Measurements from ENCODE around the gene NOP9.

The NOP9 gene, protein sequence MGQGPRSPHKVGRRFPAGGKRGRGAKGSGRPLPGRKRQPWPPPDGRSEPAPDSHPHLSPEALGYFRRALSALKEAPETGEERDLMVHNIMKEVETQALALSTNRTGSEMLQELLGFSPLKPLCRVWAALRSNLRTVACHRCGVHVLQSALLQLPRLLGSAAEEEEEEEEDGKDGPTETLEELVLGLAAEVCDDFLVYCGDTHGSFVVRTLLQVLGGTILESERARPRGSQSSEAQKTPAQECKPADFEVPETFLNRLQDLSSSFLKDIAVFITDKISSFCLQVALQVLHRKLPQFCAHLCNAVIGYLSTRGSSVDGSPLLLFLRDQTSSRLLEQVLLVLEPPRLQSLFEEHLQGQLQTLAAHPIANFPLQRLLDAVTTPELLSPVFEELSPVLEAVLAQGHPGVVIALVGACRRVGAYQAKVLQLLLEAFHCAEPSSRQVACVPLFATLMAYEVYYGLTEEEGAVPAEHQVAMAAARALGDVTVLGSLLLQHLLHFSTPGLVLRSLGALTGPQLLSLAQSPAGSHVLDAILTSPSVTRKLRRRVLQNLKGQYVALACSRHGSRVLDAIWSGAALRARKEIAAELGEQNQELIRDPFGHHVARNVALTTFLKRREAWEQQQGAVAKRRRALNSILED

DNA sequence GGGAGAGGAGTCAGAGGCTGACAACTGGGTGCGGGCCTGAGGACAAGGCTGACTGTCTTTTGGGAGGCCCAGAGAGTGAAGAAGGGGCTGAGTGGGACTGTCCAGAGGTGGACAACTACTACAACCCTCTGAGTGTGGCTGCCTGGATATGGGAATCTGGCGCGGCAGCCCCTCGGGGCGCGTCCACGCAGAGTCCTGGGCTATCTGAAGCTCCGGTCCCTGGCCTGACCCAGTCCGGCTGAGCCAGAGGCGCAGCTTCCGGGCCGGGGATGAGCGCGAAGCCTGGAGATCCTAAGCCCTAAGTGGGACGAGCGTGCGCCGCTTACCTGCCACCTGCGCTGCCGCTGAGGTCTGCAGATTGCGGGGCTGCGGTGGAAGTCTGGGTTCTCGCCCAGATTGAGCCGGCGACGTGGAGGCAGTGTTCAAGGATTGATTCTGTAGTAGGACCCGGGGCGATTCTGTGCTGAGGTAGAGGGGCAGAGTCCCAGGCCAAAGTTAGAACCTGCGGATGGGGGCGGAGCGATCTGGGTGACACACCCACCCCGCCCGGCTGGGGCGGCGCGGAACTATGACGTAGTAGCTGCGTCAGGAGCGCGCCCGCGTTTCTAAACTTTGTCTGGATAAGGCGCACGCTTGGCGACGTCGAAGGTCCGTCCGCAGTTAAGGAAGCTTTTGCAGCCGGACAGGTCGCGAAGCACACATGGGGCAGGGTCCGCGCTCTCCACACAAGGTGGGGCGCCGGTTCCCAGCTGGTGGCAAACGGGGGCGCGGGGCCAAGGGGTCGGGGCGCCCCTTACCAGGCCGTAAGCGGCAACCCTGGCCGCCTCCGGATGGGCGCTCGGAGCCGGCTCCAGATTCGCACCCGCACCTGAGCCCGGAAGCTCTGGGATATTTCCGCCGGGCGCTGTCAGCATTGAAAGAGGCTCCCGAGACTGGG is at the start of gene NOP9, which contains the start of gene DHRS1:
NOP9 (plus strand) TSS at position 596 of the 937 bp plus-strand sequence; CDS start at position 701, 105 bp downstream.
DHRS1 (minus strand) TSS at position 526 of the 937 bp plus-strand sequence. CDS start 674 bp downstream, outside the sequence.
- peak; percentile 89 for DNase-seq (ENCODE audit: low read depth)

DNA sequence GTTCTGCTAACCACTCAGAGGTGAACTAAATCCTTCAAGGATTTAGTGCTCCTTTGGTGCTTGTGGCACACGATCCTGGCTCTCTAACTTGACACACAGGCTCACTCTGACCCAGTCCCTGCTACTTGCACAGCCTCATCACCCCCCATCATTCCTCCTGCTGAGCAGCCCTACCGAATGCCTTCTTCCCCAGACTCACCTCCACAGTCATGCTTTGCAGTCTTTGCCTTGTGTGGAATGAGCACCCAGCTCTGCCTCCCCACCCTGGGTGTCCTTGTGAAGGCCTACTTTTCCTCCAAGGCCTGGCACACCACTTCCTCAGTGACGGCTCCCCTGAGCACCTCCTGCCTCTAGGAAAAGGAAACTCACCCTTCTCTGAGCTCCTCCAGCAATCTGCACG is 49.3 kb upstream of the NOP9 start:
- DNase-seq (ENCODE audit: low read depth) = no peak

DNA sequence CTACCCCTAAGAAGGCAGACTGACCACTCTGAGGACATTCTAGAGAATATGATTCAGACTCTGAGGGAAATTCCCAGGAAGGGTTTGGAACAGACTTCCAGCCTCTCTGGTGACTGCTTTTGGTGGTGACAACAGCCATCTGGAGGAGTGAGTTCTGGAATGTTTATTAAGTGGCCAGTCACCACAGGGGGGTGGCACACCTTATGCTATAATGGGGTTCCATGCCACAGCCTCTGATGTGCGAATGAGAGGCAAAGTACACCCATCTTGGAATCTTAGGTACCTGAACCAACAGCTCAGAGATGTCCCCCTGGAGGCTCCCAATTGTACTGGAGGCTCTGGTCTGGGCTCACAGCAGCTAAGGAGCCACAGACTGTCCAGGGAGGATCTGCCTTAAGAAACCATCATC is 47.8 kb upstream of the NOP9 start:
- no peak for DNase-seq (ENCODE audit: low read depth)

DNA sequence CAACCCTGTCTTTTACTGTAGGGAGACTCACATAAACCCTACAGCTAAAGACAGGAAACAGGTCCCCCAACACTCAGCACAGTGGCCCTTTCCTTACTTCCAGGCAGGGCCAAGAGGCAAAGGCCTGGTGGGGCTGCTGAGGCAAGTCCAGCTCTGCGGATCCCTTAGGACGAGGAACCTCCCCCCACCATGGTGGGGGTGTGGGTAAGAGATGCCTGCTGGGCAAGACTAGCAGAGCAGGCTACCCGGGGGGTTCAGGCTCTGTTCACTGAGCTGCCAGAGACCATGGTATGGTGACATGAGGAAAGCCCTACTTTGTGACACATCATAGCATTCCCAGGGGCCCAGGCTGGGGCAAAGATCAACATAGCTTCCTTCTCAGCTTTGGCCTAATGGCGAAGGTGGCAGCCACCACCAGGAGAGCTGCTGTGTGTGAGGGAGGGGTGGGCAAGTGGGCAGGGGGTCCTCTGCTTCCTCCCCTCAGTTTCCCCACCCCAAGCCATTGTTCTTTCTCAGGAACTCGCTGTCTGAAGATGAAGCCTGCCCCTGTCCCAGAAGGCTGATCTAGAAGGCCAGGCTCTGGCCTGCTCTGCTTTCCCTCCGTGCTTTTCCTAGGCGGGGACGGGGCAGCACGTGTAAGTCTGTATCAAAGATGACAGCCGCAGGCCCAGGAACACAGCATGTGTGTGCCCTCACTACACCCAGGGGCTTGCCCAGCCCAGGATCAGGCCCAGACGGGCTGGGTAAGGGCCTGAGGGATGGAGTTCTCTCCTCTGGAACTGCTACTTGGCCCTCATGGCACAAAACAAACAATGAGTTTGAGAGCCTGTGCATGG is 47.1 kb upstream of the NOP9 start:
- no peak for DNase-seq (ENCODE audit: low read depth)

DNA sequence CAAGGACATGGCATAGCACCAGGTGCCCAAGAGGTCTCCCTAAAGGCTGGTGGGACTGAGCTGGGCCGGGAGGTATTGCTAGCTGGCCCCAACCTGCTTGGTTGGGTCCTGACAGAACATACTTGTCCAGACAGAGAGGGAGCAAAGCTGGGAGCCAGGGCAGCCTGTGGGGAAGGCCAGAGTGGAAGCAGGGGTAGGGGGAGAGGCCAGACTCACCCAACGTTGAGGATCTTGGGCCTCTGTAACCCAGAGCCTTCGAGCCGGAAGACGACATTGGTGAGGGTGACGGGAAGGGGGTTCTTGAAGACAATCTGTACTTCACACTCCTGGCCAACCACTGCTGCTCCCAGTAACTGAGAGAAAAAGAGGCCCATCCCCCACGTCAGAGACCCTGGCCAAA is 45.7 kb upstream of the NOP9 start:
- no peak for DNase-seq (ENCODE audit: low read depth)

DNA sequence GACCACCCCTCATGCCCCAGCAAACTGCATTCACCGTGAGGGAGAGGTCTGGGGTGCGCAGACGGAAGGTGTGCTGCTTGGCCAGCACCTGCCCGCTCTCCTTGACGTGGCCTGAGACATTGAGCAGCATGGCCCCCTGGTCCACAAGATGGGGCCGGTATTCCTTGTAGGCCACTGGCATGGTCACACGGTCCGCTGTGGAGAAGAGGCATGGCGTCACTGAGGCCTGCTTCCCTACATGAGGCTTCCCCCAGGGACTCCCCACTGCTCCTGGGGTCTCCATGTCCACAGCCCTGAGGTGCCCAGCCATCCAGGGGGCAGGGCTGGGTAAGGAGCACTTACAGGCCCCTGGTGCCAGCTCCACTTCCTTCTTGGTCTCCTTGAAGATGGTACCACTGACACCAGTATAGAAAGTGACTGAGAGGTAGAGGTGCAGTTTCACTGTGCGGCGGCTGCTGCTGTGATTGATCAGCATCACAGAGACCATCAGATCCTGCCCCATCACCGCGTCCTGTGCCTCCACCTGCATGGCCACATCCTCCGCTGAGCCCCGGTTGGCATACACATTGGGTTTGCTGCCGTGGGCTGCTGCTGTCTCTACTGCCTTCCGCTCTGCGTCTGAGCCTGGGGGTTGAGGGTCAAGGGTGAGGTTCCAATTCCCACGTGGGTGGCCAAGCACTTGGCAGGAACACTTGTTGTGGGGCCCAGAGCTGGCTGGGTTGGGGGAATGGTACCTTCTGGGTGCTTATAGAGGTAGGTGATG is 44.8 kb upstream of the NOP9 start:
- no peak for DNase-seq (ENCODE audit: low read depth)

DNA sequence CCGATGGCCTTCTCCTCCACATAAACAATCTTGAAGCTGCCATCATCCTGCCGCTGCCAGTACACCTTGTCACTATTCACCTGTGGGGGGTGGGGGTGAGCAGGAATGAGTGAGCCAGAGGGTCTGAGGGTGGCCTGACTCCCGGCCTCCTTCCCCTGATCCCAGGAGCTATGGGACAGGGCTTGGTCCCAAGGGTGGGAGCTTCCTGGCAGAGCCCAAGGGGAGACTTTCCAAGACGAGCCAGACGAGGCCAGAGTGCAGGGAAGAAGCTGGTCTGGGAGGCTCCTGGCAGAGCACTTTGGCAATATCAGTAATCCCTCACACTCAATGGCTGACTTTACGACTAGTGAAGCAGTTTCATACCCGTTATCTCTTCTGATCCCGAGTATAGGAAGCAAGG is 44.2 kb upstream of the NOP9 start:
- DNase-seq (ENCODE audit: low read depth) = no peak

DNA sequence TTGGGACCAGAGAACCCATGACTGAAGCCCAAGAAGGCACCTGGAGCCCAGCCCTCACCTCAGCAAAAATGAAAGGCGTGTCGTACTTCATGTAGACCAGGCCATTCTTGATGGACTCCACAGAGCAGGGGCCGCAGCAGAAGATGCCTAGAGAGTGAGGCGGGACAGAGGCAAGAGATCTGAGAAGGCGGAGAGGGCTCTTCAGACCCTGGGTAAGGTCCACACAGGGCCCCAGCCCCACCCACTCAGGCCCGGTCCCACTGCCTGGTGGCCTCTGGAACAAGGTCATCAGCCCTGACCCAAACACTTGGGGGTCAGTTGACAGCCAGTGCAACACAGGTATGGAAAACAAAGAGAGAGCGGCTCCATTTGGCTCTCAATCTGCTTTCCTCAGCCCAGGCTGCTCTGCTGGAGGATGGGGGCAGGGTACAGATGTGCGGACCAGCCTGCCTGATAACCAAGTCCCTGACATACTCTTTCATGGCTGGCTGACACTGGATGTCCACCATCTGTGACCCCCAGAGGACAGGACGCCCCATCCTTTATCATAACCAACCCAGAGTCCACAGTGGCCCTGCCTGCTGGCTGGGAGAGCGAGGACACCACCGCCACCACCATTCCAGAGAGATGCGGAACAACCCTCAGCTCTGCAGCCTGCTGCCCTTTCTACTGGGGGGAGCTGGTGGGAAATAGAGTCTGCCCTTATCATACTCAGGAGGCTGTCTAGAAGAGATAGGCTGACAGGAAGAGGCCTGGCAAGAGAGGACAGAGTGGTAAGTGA is 43.5 kb upstream of the NOP9 start:
- DNase-seq (ENCODE audit: low read depth) = no peak

DNA sequence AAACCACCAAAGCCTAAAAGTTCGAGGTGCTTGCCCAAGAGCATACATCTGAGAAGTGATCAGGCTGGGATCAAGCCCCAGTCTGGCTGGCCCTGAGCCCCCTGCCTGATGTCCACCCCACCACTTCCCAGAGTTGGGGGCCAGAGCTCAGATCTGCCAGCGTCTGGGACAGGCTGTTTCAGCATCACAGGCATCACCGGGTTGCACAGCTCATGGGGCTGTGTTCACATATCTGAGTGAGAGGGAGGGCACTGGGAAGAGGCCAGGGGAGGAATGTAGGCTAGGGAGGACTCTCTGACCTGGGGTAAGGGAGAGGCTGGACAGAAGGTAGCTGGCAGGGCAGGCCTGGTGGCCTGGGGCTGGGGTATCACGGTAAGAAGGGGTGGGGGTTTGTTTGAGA is 42.7 kb upstream of the NOP9 start:
- DNase-seq (ENCODE audit: low read depth) = no peak

DNA sequence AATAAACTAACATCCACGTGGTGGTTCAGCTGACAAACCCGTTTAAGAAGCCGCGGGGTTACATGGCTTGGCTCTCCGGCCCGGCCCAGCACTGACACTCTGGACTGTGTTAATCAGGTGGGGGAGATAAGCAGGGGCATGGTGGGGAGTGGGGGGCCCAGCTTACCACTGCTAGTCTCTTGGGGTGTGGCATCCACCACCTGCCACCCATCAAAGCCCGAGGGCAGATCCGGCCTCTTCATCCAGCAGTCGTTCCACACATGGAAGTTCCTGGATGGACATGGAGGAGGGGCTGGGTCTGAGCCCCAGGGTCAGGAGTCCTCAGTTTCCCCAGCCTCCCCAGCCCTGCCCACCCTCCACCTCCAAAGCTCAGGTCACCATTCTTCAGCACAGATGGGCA is 41.5 kb upstream of the NOP9 start:
- DNase-seq (ENCODE audit: low read depth) = no peak

DNA sequence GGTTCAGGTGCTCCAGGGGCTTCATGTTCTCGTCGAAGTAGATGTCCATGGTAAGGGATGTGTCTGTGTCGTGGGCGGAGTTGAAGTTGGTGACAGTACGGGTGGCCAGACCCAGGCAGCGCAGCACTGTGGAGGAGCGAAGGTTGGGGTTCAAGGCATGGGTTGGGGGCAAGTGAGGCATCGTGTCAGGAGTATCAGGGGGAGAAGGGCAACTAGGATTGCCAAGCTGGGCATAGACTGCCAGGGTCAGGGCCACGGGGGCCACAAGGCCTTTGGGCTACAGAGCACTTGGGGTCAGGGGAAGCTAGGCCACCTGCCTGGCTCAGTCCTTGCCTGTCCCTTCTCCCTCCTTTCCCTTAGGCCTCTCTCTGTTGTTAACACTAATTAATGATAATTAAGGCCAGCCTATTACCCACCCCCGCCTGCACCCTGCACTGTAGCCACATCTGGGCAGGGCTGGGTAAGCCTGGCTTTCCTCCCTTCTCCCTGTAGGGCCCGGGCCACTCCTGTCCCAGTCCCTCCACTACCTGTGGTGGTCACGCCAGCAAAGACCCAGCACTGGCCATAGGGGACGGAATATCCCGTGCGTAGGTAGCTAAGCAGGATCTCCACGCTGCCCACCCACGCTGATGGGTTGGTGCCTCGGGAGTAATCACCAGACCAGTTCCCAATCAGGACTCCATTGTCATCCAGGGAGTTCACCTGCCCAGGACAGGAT is 40.9 kb upstream of the NOP9 start:
- DNase-seq (ENCODE audit: low read depth) = no peak

DNA sequence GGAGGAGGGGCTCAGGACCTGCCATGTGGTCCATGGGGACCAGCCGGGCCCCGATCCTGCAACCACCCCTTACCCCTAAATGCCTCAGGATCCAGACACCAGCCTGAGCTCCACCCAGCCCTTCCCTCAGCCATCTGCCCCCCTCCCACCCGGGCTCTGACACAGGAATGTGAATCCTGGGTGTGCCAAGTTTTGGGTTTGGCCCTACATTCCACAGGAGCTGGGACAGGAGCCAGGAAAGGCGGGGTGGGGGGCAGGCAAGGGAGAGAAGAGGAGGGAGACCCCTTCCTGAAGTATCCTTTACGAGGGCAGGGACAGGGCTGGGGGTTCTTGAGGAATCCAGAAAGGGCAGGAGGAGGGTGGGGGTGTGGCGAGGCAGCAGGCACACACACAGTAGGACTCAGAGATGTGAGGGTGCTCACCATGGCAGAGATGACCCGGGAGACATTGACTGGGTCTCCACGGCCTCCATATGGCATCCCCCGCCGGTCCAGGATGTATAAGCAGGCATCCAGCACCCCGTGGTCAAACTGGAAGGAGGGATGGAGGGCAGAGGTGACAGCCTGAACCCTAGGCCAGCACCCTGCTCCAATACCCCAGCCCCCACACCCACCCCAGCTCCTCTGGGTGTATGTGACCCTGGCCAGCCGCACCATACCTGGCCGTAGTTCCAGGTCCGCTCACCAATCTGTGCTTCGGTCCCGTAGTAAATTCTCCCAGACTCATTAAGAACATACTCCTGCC is 40.2 kb upstream of the NOP9 start:
- no peak for DNase-seq (ENCODE audit: low read depth)

DNA sequence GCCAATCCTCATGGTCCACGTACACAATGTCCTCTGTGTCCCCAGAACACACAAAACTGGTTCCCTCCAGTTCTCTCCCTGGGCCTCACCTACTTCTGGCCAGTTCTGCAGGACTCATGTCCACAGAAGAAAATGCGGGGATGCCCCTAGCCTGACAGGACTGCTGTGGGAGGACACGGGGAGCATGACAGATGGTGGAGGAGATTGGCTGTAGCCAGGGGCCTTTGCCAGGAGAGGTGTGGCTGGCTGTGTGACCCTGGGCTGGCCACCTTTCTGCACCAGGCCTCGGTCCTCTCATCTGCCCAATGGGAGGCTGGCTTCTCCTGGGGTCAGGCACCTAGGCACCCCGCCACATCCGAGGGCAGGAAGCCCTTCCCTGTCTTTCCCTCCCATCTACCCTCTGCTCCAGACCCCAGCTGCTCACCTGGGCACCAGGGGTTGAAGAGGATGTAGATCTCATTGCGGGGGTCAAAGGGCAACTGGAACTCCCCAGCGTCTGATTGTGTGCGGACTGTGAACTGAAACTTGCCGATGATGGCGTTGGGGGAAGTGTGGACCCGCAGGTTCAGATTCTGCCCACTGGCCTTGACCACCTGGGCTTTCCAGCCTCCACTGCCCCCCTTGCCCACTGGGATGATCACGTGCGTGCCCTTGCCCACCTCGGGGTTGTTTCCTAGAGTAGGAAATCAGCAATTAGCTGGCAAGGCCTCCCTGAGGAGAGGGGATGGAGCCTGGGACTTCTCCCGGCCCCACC is 39.4 kb upstream of the NOP9 start:
- DNase-seq (ENCODE audit: low read depth) = no peak

DNA sequence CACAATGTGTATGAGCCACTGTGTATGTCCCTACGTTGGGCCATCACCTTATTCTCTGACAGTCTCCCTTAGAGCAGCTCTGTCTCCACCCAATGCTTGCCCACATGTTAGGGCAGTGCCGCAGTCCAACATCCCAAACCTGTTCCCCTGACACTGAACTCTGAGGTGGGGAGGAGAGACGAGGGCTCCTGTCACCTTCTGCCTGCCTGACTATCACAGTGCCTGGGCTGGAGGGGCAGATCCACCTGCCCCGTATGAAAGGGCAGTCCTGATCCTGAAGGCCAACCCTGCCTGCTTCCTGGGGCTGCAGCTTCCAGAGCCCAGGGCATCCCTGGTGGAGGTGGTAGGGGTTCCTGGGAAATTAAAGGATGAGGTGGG is 38.9 kb upstream of the NOP9 start:
- no peak for DNase-seq (ENCODE audit: low read depth)

DNA sequence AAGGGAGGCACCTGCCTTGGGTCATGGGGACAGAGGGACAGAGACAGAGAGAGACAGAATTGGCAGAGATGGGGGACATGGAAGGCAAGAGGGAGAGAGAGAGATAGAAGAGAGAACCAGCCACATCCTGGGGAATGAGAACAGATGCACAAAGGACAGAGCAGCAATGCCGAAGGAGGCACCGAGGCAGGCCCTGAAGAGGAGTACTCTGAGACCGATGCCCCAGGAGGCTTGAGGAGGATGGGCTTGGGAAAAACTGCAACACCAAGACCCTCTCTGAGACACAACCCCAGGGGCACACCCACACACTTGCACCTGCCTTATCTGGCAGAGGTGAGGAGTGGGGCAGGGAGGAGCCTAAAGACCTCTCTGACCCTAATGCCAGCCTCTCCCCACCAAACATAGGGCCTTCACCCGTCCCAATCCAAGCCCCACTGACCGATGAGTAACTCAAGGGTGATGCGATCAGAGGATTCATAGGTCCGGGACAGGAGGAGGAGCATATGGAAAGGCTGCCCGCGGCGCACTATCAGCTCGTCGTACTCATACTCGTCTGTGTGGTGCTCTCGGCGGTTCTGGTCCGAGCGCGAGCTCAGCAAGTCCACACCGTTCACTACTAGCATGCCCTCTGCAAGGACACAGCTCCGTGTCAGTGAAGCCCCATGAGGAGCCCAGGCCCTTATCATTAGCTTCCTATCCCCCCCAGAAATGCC is 38.2 kb upstream of the NOP9 start:
- DNase-seq (ENCODE audit: low read depth) = no peak

DNA sequence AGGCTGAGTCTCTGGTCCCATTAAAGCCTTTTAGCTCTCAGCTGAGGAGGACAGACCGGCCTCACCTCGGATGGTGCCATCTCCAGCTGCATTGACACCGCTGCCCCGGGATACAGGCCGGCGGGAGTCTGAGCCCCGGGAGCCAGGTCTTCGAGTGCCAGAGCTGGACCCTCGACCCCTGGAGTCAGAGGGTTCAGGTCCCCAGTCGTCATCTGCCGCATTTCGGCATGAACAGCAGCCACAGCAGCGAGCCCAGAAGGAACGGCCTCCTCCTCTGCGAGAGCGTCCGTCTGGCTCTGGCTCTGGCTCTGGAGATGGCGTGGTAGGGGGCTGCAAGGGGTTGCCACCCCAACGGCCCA is 37.7 kb upstream of the NOP9 start:
- no peak for DNase-seq (ENCODE audit: low read depth)
